IPS-18c (cell line): ENCODE results near the gene MGMT.

Experiments
- H3K4me3 ChIP-seq: 2 replicates; pipeline ENCODE4 v1.7.0; 2013; ENCODE audit warnings: low read depth, mild to moderate bottlenecking, low read length, moderate library complexity; ENCODE audit not compliant: insufficient read depth
- H3K9me3 ChIP-seq: one replicate; pipeline ENCODE4 v1.6.1; 2013; ENCODE audit warnings: mild to moderate bottlenecking, low read length, moderate library complexity; ENCODE audit not compliant: control insufficient read depth, insufficient read depth

MGMT gene

DNA sequence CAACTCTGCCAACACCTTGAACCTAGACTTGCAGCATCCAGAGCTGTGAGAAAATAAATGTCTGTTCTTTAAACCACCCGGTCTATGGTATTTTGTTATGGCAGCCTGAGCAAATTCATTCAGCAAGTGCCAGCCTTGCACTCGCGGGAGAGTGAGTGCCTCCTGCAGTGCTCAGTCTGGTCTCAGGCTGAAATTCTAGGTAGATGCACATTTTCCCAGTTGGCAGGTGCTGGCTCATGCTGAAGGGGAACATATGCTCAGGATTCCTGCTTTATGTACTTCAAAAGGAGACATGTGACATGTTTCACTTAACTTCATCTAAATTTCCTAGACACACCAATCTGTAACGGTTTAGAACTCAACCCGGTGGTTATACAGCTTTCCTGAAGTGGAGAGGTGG, 170.8 kb downstream of the MGMT start:
- Histone ChIP-seq H3K4me3 (no peak overlapping the region), H3K9me3 (no peaks in the 10 kb centered on the region)

DNA sequence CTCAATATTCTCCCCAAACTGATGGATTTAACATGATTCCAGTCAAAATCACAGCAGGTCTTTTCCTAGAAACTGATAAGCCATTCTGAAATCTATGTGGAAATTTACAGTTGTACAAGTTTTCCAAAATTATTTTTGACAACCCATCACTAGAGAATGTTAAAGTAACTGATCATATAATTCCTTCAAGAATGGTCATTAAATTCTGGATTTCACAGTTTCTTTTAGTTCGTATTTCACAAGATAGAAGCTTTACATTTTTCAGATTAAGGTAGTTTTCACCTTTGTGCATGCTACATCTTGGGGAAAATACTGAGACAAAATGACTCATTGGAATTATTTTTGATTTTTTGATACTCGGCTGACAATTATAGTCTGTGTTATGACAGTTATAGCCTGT, 174.3 kb downstream of the MGMT start:
- H3K4me3 ChIP-seq = no peak overlapping the region
- no peaks in the 10 kb centered on the region for H3K9me3 ChIP-seq

DNA sequence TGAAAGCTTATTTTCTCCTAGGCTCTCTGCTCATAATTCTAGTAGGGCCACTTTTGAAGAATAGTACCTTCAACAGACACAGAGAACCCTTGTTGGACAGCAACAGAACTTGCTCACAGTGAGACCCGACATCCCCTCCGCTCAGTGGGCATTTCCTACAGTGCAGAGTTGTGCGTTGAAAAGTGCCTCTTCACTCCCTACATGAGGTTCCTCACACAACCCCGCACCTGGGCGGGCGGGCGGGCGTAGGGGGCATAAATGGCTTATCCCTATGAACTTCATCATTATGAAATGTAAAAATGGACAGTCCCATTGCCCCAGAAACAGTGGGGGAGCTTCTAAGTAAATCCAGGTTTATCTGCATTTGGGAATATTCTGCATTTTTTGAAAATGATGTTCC, 174.9 kb downstream of the MGMT start:
- Histone ChIP-seq H3K4me3 (no peak overlapping the region), H3K9me3 (no peaks in the 10 kb centered on the region)

DNA sequence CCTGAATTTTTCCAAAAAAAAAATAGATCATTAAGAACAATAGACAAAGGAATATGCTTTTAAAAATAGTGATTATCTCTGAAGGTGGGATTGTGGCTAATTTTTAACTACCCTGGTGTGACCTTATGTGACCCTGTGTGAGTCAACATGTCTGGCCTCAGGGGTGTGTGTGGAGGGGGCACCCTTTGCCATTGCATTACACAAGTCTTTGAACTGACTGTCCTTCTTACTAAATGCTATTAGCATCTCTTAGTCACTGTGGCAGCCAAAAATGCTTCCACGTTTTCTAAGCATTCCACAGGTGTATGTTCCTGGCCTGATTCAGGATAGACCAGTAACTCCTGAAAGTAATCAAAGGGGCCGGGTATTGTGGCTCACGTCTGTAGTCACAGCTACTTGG, 175.4 kb downstream of the MGMT start:
- H3K9me3 ChIP-seq = no peaks in the 10 kb centered on the region
- no peak overlapping the region for H3K4me3 ChIP-seq

DNA sequence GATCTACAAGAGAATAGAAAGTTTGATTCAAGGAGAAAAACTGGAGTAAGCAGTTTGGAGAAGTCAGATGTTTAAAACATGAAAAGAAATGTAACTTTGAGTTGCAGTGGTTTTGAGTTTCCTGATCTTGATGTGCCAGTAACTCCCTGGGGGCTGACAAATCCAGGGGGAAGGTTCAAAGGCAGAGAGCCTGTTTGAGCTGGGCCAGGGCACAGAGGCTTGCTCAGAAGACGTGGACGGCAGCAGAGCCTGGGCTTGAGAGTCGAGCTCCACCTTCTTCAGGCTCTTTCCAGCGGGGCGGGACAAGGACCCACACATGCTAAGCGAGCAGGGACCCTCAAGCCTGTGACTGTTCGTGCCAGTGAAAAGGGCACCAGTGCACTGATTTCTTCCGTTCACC, 176.2 kb downstream of the MGMT start:
- H3K4me3 ChIP-seq = no peak overlapping the region
- H3K9me3 ChIP-seq = no peaks in the 10 kb centered on the region

DNA sequence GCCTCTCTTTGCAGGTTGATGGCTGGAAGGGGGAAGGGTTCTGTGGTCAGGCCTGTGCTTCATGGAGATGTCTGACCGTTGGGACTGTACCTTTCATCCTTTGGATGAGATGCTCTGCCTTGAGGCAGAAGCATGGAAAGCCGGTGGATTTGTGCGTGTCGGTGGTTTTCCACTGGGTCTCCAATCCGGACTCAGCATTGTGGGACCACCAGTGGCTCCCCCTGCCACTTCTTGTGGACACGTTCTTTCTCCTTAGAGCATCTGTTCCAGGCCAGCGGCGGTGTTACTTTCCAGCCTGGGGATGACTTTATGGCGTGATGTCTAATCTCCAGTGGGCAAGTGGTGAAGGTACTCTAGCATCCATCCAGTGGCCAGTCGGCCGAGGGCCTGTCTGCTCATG, 178.4 kb downstream of the MGMT start:
- Histone ChIP-seq H3K9me3 (no peaks in the 10 kb centered on the region), H3K4me3 (no peak overlapping the region)

DNA sequence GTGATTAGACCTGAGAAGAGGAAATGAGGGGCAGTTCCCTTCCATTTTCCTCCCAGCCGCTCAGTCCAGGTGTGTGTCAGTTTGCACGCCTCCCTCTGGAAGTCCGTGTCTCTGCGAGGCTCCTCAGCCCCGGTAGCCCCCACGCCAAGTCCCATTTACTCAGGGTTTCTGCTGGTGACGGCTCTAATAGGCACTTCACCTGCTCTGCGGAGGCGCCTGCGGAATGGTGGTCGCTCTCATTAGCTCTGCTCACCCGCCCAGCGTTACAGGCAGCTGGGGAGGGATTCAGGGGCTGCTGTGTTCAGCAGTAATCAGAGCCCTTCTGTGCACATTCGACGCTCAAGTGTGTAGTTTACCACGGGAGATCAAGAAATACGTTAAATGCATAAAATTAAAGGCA, 179.9 kb downstream of the MGMT start:
- Histone ChIP-seq H3K4me3 (no peak overlapping the region), H3K9me3 (no peaks in the 10 kb centered on the region)

DNA sequence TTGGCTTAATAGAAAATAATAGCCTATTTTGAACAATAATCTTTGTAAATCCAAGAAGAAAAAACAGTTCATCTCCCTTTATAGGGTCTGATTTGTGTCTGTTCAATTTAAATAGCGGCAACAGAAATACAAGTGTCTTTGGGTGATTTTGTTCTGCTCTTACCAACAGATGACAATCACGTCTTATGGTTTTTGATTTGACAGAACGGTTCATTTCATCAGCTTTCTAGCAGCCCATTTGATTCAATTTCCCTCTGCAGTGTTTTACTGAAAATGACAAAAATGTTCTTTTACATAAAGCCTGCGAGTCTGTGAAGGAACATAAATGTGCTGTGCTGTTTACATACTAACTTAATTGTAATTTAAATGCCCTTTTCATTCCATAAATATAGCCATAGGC, 180.5 kb downstream of the MGMT start:
- Histone ChIP-seq H3K4me3 (no peak overlapping the region), H3K9me3 (no peaks in the 10 kb centered on the region)

DNA sequence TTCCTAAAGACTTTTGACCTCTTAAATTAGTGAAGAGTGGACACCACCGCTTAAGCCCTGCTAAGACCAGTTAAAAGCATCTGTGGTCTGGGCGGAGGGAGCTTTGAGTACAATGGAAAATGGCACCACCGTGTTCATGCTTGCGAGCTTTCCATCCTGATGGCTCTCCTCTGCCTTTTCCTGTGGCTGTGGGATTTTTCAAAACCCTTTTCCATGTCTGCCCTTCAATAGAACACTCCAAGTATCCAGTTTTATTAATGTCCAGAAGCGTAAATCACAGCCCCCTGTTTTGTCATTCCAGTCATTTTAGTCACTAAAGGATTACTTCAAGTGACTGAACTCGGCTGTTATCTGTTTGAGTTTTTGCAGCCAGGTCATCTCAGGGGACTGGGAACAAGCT, 181.8 kb downstream of the MGMT start:
- Histone ChIP-seq H3K9me3 (no peaks in the 10 kb centered on the region), H3K4me3 (no peak overlapping the region)

DNA sequence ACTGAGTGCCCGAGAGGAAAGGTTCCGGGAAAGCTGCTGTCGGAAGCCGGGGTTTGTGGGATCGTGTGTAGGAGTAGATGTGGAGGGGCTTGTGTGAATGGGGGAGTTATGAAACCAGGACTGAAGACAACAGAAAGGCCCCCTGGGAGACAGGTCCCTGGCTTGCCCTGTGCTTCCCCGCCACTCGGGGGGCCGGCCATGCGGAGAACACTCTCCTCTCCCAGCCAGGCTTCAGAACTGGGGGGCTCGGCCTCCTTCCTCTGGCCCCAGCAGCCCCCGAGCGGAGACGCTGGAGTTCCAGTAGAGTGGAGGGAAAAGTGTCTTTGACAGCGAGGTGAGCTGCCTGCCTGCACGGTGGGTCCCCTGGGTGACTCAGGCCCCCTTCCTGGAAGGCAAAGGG, 185.0 kb downstream of the MGMT start:
- no peaks in the 10 kb centered on the region for H3K9me3 ChIP-seq
- H3K4me3 ChIP-seq = no peak overlapping the region

DNA sequence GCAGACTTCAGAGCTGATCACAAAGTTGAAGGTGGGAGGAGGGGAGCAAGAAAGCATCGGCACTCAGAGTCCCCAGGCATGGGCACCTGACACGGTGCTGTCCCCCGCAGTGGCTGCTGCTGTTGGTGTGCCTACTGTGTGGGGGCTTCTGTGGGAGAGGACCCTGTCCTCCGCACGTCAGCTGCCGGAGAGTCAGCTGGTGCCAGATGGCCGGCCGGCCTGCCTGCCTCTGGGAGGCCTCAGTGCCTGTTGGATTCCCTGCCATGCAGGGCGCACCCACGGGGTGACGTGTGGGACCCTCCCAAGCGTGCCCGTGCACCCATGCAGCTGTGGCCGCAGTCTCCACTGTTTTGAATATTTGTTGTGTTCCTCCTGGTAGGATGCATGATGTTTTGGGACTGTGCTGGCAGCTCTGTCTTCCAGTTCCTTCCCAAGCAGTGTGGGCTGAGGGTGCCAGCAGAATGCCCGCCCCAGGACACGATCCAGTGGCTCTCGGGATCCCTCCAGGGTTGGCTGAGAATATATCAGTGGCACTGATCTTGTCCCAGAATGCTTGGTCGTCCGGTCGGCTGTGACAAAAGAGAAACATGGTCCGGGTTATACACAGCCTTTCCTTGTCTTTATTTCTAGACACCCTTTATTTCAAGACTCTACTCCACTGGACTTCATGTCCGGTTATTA, 185.6 kb downstream of the MGMT start:
- Histone ChIP-seq H3K9me3 (no peaks in the 10 kb centered on the region), H3K4me3 (no peak overlapping the region)

DNA sequence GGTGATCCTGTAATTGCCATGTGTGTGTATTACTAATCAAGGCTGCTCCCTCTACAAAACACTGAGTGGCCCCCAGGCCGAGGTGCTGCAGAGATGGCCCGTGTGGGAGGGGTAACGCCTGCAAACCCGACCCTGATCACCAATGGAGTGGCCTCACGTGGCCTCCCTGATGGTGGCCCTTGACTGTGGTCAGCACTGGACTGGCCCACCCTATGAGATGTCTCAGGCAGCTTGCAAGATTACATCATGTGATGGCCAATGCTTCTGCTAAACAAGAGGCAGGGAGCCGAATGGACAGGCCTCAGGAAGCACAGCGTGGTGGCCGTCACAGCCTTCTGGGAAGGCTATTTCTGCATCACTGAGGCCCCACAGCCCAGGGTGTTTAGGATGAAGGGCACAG, 186.4 kb downstream of the MGMT start:
- Histone ChIP-seq H3K9me3 (no peaks in the 10 kb centered on the region), H3K4me3 (no peak overlapping the region)

DNA sequence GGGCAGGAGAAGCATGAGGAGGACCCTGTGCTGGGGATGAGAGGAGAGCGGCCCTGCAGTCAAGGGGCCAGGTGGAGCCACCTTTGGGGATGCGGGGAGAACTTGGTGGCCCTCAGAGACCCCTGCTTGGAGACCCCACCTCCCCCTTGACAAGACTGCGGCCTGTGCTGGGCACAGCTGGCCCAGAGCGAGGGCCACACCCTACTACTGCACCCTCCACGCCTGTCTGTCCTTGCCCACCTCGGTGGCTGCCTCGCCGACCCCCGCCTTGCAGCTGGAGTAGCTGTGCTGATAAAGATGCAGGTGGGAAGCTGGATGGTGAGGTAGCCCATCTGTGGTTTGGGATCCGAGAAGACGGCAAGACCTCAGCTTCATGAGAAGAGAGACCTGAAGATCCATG, 186.8 kb downstream of the MGMT start:
- no peak overlapping the region for H3K4me3 ChIP-seq
- no peaks in the 10 kb centered on the region for H3K9me3 ChIP-seq

DNA sequence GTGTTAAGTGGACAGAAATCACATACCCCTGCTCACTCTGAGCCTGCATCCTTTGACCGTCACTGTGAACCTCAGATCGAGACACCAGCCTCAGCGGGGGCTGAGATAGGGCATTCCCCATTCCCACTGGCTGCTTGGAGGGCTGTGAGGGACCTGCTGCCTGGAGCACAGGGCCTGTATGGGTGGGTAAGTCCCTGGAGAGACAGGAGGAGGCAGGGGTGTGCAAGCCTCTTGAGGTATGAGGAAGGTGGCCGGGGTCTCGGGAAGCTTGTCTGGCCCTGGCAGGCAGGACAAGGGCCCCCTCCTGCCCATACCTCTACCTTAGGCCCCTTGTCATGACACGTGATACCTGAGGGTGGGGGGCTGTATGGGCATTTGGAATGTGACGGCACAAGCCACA, 187.4 kb downstream of the MGMT start:
- Histone ChIP-seq H3K9me3 (no peaks in the 10 kb centered on the region), H3K4me3 (no peak overlapping the region)

DNA sequence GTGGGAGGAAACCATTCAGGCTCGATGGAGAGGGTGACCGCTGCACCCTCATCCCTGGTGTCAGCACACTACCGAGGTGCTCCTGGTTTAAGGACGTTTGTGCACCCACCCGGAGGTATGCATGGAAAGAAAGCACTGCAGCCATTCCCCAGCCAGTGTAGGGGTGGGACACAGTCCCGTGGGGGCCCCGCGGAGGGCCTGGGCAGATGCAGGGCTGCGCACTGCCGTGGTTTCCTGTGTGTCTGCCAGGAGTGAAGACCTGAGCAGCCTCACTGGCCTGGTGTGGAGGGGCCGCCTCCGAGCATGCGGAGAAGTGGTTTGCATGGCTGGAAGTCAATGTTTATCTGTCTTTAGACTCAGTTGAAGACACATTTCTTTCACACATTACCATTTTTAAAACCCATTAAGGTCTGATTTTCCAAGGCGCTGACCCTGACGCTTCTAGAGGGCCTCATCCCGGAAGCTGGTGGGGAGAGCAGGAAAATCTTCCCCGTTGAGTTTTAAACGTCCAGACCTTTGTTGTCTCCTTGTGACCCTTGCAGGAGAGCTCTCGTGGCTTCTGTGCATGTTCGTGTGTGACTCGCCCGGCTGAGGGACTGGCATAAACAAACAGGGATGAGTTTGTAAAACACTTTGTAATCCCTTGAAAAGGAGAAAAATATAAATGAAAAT, 188.1 kb downstream of the MGMT start:
- Histone ChIP-seq H3K9me3 (no peaks in the 10 kb centered on the region), H3K4me3 (no peak overlapping the region)

DNA sequence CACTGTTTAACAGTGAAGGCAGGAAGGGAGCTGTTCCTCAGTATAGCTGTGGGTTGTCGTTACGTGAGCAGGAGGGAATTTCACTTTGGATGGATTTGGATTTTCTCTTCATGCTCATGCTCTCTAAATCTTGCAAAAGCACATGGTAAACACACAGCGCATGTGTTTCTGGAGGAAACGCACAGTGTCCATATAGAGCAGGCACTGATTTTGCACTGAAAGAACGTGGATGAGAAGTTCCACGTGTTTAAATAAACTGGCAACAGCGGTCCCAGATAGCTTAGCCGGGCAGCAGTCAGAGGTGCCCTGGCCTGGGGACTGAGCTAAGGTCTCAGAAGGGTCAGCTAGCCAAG, 188.6 kb downstream of the MGMT start:
- Histone ChIP-seq H3K4me3 (no peak overlapping the region), H3K9me3 (no peaks in the 10 kb centered on the region)

DNA sequence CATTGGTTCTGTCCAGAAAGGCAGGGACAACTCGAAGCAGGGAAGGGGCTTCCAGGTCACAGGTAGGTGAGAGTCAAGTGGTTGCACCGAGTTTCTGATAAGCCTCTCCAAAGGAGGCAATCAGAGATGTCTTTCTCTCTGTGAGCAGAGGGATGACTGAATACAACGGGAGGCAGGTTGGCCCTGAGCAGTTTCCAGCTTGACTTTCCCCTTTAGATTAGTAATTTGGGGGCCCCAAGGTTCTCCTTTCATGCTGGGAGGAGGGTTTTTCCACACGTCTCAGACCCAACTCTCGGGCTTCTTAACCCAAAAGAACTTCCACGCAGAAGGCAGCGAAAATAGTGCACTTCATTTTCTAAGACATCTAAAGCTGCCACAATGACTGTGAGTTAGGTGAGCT, 189.6 kb downstream of the MGMT start:
- no peaks in the 10 kb centered on the region for H3K9me3 ChIP-seq
- no peak overlapping the region for H3K4me3 ChIP-seq

DNA sequence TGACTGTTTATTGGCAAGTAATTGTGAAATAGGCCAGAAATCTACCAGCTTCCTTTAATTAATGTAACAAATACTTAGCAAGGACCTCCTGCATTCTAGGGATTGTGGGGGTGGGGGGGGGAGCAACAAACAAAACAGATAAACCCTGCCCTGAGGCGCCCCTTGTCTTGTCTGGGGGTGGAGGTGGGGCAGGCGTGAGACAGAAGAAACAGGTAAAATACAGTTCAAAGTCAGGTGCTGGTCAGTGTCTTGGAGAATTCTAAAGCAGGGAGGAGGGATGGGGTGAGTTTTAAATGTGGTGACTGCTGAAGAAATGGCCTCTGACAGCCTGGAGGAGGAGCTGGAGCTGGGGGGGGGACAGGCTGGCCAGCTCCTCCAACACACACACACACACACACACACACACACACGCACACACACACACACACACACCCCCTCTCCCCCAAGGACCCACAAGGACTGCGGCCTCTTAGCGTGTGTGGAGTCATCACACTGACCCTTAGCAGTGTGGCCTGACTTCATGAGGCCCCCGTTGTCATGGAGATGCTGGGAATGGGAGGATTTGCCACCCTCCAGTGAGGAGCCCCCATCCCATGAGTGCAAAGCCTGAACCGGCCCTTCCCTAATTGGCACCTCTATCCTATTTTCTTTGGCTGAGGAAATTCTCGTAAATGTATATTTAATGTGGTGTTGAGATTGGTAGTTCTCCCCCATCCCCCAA, 190.4 kb downstream of the MGMT start:
- Histone ChIP-seq H3K9me3 (no peaks in the 10 kb centered on the region), H3K4me3 (no peak overlapping the region)
